ENCODE results near the gene IQCN.

Gene IQCN

GRCh38 chr19:18227781-18228271 lies 46.4 kb downstream of the IQCN start:
- in situ Hi-C loops (cut with MboI; ENCODE audit: low pct_unique_long_range_greater_than_20kb, low sequenced_read_pairs, unreplicated experiment): no loop called here
- no peak for TF ChIP-seq CTCF (IDR thresholded peaks at IDR 0.05; ENCODE audit: extremely low read depth, insufficient read depth, missing control alignments)
- DNase-seq (ENCODE audit: low spot score): no peak

GRCh38 chr19:18226956-18227780 lies 47.1 kb downstream of the IQCN start:
- TF ChIP-seq CTCF (IDR thresholded peaks at IDR 0.05; ENCODE audit: extremely low read depth, insufficient read depth, missing control alignments): no peak
- in situ Hi-C loops (cut with MboI; ENCODE audit: low pct_unique_long_range_greater_than_20kb, low sequenced_read_pairs, unreplicated experiment): no loop called here
- DNase-seq (ENCODE audit: low spot score): peak; percentile 64

- no peak for DNase-seq (ENCODE audit: low spot score)
- in situ Hi-C loops (cut with MboI; ENCODE audit: low pct_unique_long_range_greater_than_20kb, low sequenced_read_pairs, unreplicated experiment): no loop called here
- TF ChIP-seq CTCF (IDR thresholded peaks at IDR 0.05; ENCODE audit: extremely low read depth, insufficient read depth, missing control alignments): no peak
Measured at GRCh38 chr19:18225702-18226468, 48.4 kb downstream of the IQCN start, which contains the start of gene PDE4C. TSS of gene PDE4C (minus strand) at chr19:18226438. CDS start at chr19:18226415, 23 bp downstream.

- in situ Hi-C loops (cut with MboI; ENCODE audit: low pct_unique_long_range_greater_than_20kb, low sequenced_read_pairs, unreplicated experiment): no loop called here
- no peak for TF ChIP-seq CTCF (IDR thresholded peaks at IDR 0.05; ENCODE audit: extremely low read depth, insufficient read depth, missing control alignments)
- DNase-seq (ENCODE audit: low spot score): no peak
Measured at GRCh38 chr19:18225355-18225701, 48.9 kb downstream of the IQCN start.

GRCh38 chr19:18224525-18225354 lies 49.5 kb downstream of the IQCN start:
- DNase-seq (ENCODE audit: low spot score): peak; percentile 99

More at GRCh38 chr19:18224525-18225354, 49.5 kb downstream of the IQCN start:
- in situ Hi-C loops (cut with MboI; ENCODE audit: low pct_unique_long_range_greater_than_20kb, low sequenced_read_pairs, unreplicated experiment): no loop called here
- TF ChIP-seq CTCF (IDR thresholded peaks at IDR 0.05; ENCODE audit: extremely low read depth, insufficient read depth, missing control alignments): no peak

All from GM13977 (cell line).